Endothelial cell of umbilical vein (primary cell): ENCODE measurements around the gene UBASH3B.

Source experiments
- EZH2 ChIP-seq: IDR thresholded peaks from 2 replicates; pipeline ENCODE4 v1.6.1; 2012; ENCODE audit warnings: borderline replicate concordance, low read depth, mild to moderate bottlenecking, moderate library complexity, low read length, inconsistent platforms; ENCODE audit not compliant: severe bottlenecking
- JUN ChIP-seq: IDR thresholded peaks from 2 replicates; pipeline ENCODE4 v1.6.1; 2011; ENCODE audit warnings: borderline replicate concordance, low read depth; ENCODE audit not compliant: insufficient read length, insufficient read depth
- MYC ChIP-seq: IDR thresholded peaks from one replicate; pipeline ENCODE4 v1.6.1; 2011; ENCODE audit warnings: mild to moderate bottlenecking, low read depth, low read length
- POLR2A ChIP-seq: IDR thresholded peaks from 2 replicates; pipeline ENCODE4 v1.6.1; 2012; ENCODE audit warnings: low read depth, mild to moderate bottlenecking, control low read depth, low read length
- POLR2AphosphoS5 ChIP-seq: IDR thresholded peaks from 2 replicates; pipeline ENCODE4 v1.6.1; 2012; ENCODE audit warnings: low read depth, mild to moderate bottlenecking, control low read depth, low read length, moderate library complexity; ENCODE audit not compliant: insufficient read depth
- TF ChIP-seq, protein P1 (sequence below), 2 donors: IDR thresholded peaks; 1 replicate in 1 of 2; 2 replicates in 1 of 2; pipeline ENCODE4 v1.5.1; 2011; ENCODE audit warnings: low read length in 2 of 2, mild to moderate bottlenecking in 2 of 2, moderate library complexity in 2 of 2, control low read depth in 1 of 2, inconsistent platforms in 1 of 2, low read depth in 1 of 2; ENCODE audit not compliant: insufficient read depth in 1 of 2; ENCODE audit errors: extremely low read depth in 1 of 2
- TF ChIP-seq, protein P2 (sequence below): IDR thresholded peaks from 2 replicates; pipeline ENCODE4 v1.6.1; 2011; ENCODE audit not compliant: insufficient read depth, insufficient read length

DNA sequence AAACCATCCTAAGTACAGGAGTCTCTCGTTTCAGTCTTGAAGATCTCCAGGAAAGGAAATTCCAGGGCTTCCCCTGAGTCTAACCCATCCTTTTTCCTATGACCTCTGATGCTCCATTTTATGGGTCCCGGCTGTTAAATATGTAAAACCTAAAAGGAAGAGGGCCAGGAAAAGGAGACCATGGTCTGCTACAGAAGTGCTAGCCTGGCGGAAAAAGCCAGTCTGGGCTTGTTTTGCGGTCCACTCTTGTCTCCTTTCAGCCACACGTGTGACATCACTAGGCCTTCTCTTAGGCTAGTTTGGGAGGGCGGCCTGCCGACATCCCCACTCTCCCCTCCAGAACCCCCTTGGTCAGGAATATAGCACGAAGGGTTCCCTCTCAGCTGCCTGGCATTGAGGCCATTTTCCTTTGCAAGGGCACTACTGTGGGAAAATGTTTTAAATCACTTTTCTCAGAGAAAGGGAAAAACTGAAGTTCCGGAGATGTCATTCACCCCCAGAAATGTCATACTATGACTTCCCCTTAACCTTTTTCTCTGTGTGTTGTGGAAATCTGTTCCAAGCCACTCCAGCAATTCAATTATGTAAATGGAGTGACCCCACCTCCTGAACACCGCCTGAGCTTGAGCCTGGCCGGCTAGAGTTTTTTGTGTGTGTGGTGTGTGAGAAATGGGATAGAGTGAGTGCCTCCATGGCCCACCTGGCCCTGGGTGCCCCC lies 86.9 kb downstream of the UBASH3B start:
- TF ChIP-seq JUN (no peak), POLR2A (no peak), POLR2AphosphoS5 (no peak), EZH2 (no peak), MYC (no peak)
- TF ChIP-seq, protein P1, sequence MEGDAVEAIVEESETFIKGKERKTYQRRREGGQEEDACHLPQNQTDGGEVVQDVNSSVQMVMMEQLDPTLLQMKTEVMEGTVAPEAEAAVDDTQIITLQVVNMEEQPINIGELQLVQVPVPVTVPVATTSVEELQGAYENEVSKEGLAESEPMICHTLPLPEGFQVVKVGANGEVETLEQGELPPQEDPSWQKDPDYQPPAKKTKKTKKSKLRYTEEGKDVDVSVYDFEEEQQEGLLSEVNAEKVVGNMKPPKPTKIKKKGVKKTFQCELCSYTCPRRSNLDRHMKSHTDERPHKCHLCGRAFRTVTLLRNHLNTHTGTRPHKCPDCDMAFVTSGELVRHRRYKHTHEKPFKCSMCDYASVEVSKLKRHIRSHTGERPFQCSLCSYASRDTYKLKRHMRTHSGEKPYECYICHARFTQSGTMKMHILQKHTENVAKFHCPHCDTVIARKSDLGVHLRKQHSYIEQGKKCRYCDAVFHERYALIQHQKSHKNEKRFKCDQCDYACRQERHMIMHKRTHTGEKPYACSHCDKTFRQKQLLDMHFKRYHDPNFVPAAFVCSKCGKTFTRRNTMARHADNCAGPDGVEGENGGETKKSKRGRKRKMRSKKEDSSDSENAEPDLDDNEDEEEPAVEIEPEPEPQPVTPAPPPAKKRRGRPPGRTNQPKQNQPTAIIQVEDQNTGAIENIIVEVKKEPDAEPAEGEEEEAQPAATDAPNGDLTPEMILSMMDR (IDR thresholded peaks at IDR 0.05; ENCODE audit: extremely low read depth in 1 of 2, insufficient read depth in 1 of 2, low read depth in 1 of 2, low read length in 2 of 2): no peak
- TF ChIP-seq, protein P2, sequence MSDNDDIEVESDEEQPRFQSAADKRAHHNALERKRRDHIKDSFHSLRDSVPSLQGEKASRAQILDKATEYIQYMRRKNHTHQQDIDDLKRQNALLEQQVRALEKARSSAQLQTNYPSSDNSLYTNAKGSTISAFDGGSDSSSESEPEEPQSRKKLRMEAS: no peak
